HAP-1 (cell line): ENCODE measurements around the gene ETAA1.

Source experiments
- DNase-seq, 2 experiments: peaks; one replicate each; pipeline ENCODE4 v3.0.0-alpha.2; 2016 to 2020; ENCODE audit warnings: low spot score in 2 of 2
- H3K27me3 ChIP-seq: fragments of 250-450 bp; sonication (Bioruptor Pico); 2 replicates; pipeline ENCODE4 v1.5.1; 2020; ENCODE audit warnings: low read depth, mild to moderate bottlenecking, moderate library complexity
- H3K36me3 ChIP-seq: fragments of 250-450 bp; sonication (Bioruptor Pico); replicated peaks from 2 replicates; pipeline ENCODE4 v1.5.1; 2020; ENCODE audit warnings: mild to moderate bottlenecking
- H3K4me1 ChIP-seq: fragments of 250-450 bp; sonication (Bioruptor Pico); 2 replicates; pipeline ENCODE4 v1.5.1; 2020; ENCODE audit warnings: mild to moderate bottlenecking
- H3K4me3 ChIP-seq: fragments of 250-450 bp; sonication (Bioruptor Pico); 2 replicates; pipeline ENCODE4 v1.5.1; 2020; ENCODE audit warnings: mild to moderate bottlenecking, moderate library complexity
- H3K9me3 ChIP-seq: fragments of 250-450 bp; sonication (Bioruptor Pico); 2 replicates; pipeline ENCODE4 v1.5.1; 2020; ENCODE audit warnings: mild to moderate bottlenecking, moderate library complexity
- in situ Hi-C: fragments of 300-500 bp; cut with MboI; formaldehyde crosslinking; loops from 3 replicates; pipeline ENCODE4 v1.14.3; 2020; ENCODE audit warnings: low sequenced_read_pairs, inconsistent platforms, mixed read lengths

ETAA1 gene

GRCh38 chr2:67399831-67400489, 2.8 kb downstream of the ETAA1 start:
- DNase-seq, result no peak
- H3K4me1 ChIP-seq, result peaks cover 17% of the 10 kb centered on the region
- H3K4me3 ChIP-seq, result no peak overlapping the region
- in situ Hi-C loops, result no loop called here
- no peaks in the 10 kb centered on the region for H3K9me3 ChIP-seq
- H3K36me3 ChIP-seq, result peaks cover 36% of the 10 kb centered on the region
- no peaks in the 10 kb centered on the region for H3K27me3 ChIP-seq

- no peak for DNase-seq
- Histone ChIP-seq H3K9me3 (no peaks in the 10 kb centered on the region), H3K4me1 (peaks cover 17% of the 10 kb centered on the region), H3K36me3 (peaks cover 45% of the 10 kb centered on the region), H3K27me3 (no peaks in the 10 kb centered on the region), H3K4me3 (no peak overlapping the region)
- in situ Hi-C loops, result no loop called here
Measured at GRCh38 chr2:67400560-67401485, 3.7 kb downstream of the ETAA1 start.

DNA sequence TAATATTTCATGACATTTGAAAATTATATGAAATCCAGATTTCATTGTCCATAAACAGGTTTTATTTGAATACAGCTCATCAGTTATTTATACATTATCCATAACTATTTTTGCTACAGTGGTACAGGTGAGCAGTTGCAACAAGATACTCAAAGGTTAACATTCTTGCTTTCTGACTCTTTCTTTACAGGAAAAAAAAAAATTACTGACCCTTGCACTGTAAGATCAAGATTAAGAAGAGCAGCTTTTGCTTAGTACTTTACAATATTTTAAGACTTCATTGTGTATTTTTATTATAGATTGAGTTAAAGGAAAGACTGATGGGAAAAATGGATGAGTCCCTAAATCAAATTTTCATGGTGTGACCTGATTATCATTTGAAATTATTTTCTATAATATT, 11.2 kb downstream of the ETAA1 start:
- H3K4me1 ChIP-seq, result no peaks in the 10 kb centered on the region
- DNase-seq, result no peak
- H3K36me3 ChIP-seq, result peaks cover 36% of the 10 kb centered on the region
- no peak overlapping the region for H3K4me3 ChIP-seq
- H3K27me3 ChIP-seq, result no peaks in the 10 kb centered on the region
- H3K9me3 ChIP-seq, result no peaks in the 10 kb centered on the region
- in situ Hi-C loops, result no loop called here

- Histone ChIP-seq H3K4me3 (no peak overlapping the region), H3K9me3 (no peaks in the 10 kb centered on the region), H3K27me3 (no peaks in the 10 kb centered on the region), H3K36me3 (peaks cover 9% of the 10 kb centered on the region), H3K4me1 (no peaks in the 10 kb centered on the region)
- no peak for DNase-seq
- in situ Hi-C loops, result no loop called here
Measured at GRCh38 chr2:67412424-67412823, 15.3 kb downstream of the ETAA1 start.

GRCh38 chr2:67414867-67415266, 17.7 kb downstream of the ETAA1 start:
- no peaks in the 10 kb centered on the region for H3K4me1 ChIP-seq
- no peaks in the 10 kb centered on the region for H3K27me3 ChIP-seq
- in situ Hi-C loops, result no loop called here
- no peak for DNase-seq
- H3K4me3 ChIP-seq, result no peak overlapping the region
- H3K36me3 ChIP-seq, result peaks cover 3% of the 10 kb centered on the region
- no peaks in the 10 kb centered on the region for H3K9me3 ChIP-seq

DNA sequence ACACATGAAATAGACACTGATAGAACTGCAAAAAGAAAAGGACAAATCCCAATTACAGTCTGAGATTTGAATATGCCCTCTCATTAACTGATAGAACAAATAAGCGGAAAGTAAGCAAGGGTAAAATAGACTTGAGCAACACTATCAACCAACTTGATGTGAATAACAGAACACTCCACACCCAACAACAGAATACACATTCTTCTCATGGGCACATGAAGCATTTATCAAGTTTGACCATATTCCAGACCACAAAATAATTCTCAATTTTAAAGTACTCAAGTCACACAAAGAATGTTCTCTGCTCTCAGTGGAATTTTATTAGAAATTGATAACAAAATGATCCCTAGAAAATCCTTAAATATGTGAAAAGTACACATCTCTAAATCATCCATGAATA, 19.0 kb downstream of the ETAA1 start:
- peaks cover 3% of the 10 kb centered on the region; the same call in 1 of the 2 replicates for H3K36me3 ChIP-seq
- no peak for DNase-seq
- H3K27me3 ChIP-seq, result no peaks in the 10 kb centered on the region
- no peaks in the 10 kb centered on the region for H3K9me3 ChIP-seq
- H3K4me3 ChIP-seq, result no peak overlapping the region
- H3K4me1 ChIP-seq, result no peaks in the 10 kb centered on the region
- in situ Hi-C loops, result no loop called here

DNA sequence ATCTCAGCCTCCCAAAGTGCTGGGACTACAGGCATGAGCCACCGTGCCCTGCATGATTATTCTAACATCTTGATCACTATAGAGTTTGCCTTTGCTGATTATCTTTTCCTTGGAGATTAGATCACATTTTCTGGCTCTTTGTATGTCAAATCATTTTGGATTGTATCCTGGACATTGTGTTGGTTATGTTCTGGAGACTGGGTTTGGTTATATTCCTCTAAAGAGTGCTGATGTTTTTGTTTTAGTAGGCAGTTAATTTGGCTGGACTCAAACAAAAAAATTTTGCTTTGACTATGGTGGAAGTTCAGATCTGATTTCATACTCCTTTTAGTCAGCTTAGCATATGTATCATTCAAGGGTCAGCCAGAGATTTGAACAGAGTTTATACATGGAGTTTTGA, 26.4 kb downstream of the ETAA1 start:
- Histone ChIP-seq H3K9me3 (peaks cover 4% of the 10 kb centered on the region; the same call in 1 of the 2 replicates), H3K36me3 (no peaks in the 10 kb centered on the region), H3K27me3 (no peaks in the 10 kb centered on the region), H3K4me3 (no peak overlapping the region), H3K4me1 (no peaks in the 10 kb centered on the region)
- in situ Hi-C loops, result no loop called here
- DNase-seq, result no peak

GRCh38 chr2:67436221-67436620, 39.1 kb downstream of the ETAA1 start:
- Histone ChIP-seq H3K4me1 (no peaks in the 10 kb centered on the region; the same call in 1 of the 2 replicates), H3K36me3 (no peaks in the 10 kb centered on the region), H3K27me3 (no peaks in the 10 kb centered on the region), H3K9me3 (no peaks in the 10 kb centered on the region), H3K4me3 (no peak overlapping the region)
- in situ Hi-C loops, result no loop called here
- no peak for DNase-seq

- H3K36me3 ChIP-seq, result no peaks in the 10 kb centered on the region
- peak in 1 of 2 experiments; percentile 25 for DNase-seq
- H3K4me1 ChIP-seq, result no peaks in the 10 kb centered on the region; the same call in 1 of the 2 replicates
- H3K27me3 ChIP-seq, result no peaks in the 10 kb centered on the region
- H3K9me3 ChIP-seq, result no peaks in the 10 kb centered on the region
- in situ Hi-C loops, result no loop called here
- no peak overlapping the region for H3K4me3 ChIP-seq
Measured at GRCh38 chr2:67437114-67437513, 40.0 kb downstream of the ETAA1 start.

- in situ Hi-C loops, result no loop called here
- H3K27me3 ChIP-seq, result no peaks in the 10 kb centered on the region
- DNase-seq, result no peak
- H3K36me3 ChIP-seq, result no peaks in the 10 kb centered on the region
- H3K4me3 ChIP-seq, result no peak overlapping the region
- no peaks in the 10 kb centered on the region; the same call in 1 of the 2 replicates for H3K4me1 ChIP-seq
- no peaks in the 10 kb centered on the region for H3K9me3 ChIP-seq
Measured at GRCh38 chr2:67438337-67438736, 41.2 kb downstream of the ETAA1 start.

DNA sequence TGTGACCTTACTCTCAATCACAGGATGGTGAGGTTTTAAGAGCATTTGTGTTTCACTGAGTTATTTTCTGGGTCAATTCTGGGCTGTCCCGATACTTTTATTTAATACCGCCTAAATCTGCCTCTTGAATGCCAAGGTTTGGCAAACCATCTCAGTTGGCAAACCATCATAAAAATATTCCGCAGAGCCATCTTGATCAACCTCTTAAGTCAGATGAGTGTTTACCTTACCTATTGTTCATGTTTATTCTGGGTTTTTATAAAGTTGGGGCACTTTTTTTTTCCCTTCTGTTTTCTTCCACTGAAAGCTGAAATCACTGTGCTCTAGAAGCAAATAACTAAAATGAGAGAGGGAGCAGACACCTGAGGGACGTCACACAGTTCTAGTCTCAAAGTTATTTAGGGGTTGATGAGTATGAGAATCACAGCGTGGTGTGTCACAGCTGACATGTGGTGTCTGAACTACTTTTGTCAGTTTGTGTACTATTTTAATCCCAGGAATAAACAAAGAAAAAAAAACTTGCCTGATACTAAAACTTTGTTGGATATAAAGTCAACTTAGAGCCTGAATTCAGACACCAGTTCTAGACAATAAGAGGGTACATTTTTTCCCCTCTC, 48.6 kb downstream of the ETAA1 start:
- DNase-seq, result no peak
- no peak overlapping the region for H3K4me3 ChIP-seq
- H3K36me3 ChIP-seq, result no peaks in the 10 kb centered on the region
- no peaks in the 10 kb centered on the region for H3K4me1 ChIP-seq
- no peaks in the 10 kb centered on the region for H3K27me3 ChIP-seq
- in situ Hi-C loops, result no loop called here
- no peaks in the 10 kb centered on the region for H3K9me3 ChIP-seq

DNA sequence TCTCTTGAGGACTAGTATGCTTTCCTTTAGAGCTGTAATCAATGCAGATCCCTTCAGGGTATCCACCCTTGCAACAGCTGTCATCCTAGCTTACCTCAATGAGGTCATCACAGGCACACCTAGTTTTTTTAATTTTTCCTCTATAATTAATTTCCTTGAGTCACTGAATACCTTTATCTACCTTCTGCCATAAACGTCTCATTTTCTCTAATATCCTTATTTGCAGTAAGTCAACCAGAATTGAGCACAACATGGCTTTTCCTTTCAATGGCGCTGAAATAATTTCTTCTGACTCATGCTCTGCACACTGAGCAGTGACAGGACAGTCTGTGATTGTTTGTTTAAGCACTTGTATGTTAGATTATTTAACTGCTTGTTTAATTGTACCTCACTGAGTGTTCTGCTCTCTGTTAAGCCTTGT, 49.4 kb downstream of the ETAA1 start:
- Histone ChIP-seq H3K36me3 (no peaks in the 10 kb centered on the region), H3K4me1 (no peaks in the 10 kb centered on the region), H3K9me3 (no peaks in the 10 kb centered on the region), H3K27me3 (no peaks in the 10 kb centered on the region), H3K4me3 (no peak overlapping the region)
- in situ Hi-C loops, result no loop called here
- DNase-seq, result no peak

DNA sequence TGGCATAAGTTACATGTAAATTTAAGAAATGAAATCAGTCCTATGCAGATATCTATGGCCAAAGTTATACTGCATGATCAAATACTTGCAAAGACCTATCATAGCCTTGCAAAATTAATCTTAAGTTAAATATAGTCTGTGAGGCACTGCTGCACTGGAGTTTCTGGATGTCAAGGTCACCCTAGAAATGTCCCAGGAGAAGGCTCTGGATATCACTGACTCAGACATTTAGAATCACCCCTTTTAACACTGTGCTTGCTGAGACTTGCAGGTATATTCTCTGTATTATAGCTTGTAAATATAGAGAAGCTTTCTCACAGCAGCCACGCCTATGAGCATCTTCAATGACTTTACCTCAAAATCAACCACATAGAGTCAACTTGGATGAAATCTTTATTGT, 51.5 kb downstream of the ETAA1 start:
- Histone ChIP-seq H3K27me3 (no peaks in the 10 kb centered on the region), H3K36me3 (no peaks in the 10 kb centered on the region), H3K4me1 (no peaks in the 10 kb centered on the region), H3K9me3 (no peaks in the 10 kb centered on the region), H3K4me3 (no peak overlapping the region)
- in situ Hi-C loops, result no loop called here
- no peak for DNase-seq
